22Rv1 (cell line): Measurements from ENCODE around the gene PITX3.

Experiments used
- CTCF ChIP-seq: fragments of 450-650 bp; IDR thresholded peaks from 2 replicates; pipeline ENCODE4 v1.5.1; 2017; ENCODE audit warnings: mild to moderate bottlenecking
- ZFX ChIP-seq: fragments of 450-650 bp; IDR thresholded peaks from 2 replicates; pipeline ENCODE4 v1.6.1; 2017; ENCODE audit warnings: antibody characterized with exemption, borderline replicate concordance

GRCh38 chr10:102269017-102269416 is 27.7 kb upstream of the PITX3 start:
- TF ChIP-seq CTCF: no peak
- TF ChIP-seq ZFX: no peak
